HG02763 (cell line): ENCODE data around the gene CASS4.
"Not testable (repeated sequence)": the region's sequence is repeated elsewhere in the genome, so short reads cannot be mapped to it uniquely, and the experiment has no call there.

ENCODE experiments used
- ATAC-seq: cut with Tn5 transposase; IDR thresholded peaks from one replicate; pipeline ENCODE4 v1.9.1; 2021; ENCODE audit warnings: mild to moderate bottlenecking, moderate library complexity; ENCODE audit not compliant: unreplicated experiment

Gene CASS4

DNA sequence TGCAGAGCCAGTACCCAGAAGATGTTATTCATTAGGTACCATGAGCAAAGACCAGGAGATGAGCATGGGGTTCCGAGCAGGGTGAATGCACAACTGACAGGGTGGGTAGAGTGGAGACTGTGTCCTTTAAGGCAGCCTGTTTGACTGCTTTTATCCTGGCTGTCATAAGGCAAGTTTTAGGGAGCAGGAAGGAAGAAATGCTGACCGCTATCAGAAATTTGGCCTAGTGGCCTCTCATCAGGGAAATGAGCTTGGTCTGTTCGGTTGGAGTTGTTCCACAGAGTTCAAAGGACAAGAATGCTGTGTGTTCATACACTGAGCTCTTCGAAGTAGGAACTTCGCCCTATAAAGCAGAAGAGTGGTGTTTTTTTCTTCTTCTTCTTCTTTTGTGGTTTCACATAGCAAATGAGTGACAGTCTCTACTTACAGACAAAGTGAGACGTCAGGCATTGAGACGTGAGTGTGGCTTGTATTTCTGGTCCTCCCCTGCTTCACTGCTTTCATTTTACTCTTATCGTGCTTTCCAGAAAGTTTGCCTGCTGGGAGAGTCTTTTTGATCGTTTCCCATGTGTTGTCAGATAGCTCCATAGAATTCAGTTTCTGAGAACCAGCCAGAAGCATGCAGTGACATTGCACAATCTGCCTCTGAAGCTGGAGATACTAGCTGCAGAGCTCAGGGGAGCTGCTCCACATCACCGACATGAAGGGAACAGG lies at the start of gene CASS4:
Gene CASS4, plus strand, starts transcription at position 502 of the 714 bp plus-strand sequence. Its CDS starts 199 bp downstream, at position 701.
- ATAC-seq: peak; percentile 48

- no peak for ATAC-seq
Measured at GRCh38 chr20:56362833-56363413, 49.1 kb upstream of the CASS4 start.

DNA sequence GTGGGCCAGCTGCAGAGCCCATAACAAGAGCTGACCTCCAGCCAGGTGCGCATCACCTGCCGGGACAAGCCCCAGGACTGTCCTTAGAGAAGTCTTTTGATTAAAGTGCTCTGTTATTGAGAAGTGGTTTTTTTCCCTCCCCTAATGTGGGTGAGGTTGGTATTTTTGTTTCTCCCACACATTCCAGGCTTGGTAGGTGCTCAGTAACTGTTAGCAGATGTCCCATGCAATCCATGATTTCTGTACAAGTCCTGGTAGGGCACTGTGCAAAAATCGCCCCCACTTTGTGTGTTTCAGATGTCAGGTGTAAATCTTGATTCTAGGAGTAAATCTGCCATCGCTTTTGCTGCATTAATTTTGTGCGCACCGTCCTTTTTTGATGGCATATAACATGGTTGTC lies 48.6 kb upstream of the CASS4 start:
- no peak for ATAC-seq

DNA sequence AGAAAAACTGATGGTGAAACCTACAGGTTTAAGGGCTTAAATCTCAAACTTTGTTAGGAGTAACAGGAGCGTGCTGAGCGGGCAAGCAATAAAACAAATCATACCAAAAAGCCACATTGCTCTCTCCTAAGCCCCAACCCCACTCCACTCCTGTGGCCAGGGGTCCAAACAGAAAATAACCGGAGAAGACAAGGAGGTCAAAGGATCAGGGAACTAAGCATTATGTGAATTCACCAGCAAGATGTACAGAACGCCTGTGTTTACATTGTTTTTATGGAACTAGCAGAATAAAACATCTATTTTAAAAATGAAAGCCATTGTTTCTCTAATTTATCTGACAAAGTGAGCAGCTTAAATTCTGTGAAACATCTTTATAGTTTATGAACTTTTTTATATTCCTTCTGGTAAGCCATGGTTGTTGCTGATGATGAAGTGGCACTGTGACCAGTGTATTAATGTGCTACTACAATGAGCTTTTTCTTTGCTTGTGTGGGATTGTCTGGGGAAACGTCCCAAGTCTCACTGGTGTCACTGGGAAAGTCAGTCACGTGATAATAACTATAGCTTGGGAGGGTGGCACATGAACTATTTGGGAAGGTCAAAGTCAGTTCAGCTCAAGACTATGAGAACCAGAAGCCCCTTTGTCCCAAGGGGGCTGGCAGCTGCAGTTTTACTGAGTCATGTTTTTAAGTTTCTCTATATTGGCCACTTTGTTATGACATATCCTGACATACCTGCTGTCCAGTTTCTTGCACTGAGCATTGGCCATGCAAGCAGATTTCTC lies 43.5 kb upstream of the CASS4 start:
- ATAC-seq: no peak

GRCh38 chr20:56369179-56369578 lies 42.9 kb upstream of the CASS4 start:
- ATAC-seq: no peak

DNA sequence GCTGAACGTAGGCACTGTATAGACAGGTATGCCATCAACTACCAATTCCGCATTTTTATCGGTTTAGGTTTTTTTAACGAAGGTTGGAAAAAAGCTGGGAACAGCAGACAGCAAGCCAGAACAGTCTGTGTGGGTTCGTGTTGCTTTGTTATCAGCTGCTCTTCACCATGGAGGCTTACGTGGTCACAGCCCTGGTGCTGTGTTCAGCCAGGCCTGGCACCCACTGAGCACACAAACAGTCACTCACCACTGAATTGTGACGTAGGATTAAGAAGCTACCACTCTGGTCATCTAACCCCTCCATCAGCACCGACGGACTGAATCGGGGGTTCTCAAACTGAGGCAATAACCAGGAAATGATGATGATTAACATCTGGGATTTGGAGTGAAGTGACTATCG lies 40.1 kb upstream of the CASS4 start:
- ATAC-seq: no peak

- no peak for ATAC-seq
Measured at GRCh38 chr20:56372850-56373249, 39.2 kb upstream of the CASS4 start.

DNA sequence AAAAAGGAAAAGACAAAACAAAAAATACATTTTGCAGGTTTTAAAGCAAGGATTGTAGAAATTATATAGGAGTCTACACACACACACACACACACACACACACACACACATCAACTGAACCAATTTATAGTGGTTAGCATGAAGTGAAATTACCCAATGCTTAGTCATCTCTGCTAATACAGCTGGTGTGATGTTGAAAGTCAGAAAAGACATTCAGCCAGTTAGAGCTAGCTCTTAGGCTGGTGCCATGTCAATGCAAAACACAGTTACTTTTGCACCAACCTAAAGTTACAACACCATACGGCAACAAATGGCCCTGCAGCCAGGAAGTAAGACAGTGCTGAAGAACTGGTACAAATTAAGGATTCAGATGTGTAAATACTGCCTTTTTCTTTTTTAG lies 38.1 kb upstream of the CASS4 start:
- no peak for ATAC-seq

GRCh38 chr20:56376331-56376730 lies 35.7 kb upstream of the CASS4 start:
- no peak for ATAC-seq

- ATAC-seq: no peak
Measured at GRCh38 chr20:56378386-56378785, 33.7 kb upstream of the CASS4 start.

DNA sequence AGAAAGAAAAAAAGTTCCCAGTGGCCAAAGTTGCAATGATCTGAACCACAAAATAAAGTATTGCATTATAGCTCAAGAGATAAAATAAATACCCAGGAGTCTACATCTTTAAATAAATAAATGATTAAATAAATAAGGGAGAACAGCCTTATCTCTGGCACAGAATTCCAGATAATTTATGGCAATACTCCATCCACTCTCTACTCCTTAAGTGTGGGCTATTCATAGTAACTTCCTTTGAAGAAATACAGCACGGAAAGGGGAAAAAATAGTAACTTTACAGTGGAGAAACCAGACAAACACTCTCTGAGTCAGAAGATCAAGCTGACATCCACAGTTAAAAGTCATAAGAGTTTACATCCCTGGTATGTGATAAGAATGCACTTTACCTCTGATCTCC lies 31.7 kb upstream of the CASS4 start:
- no peak for ATAC-seq

DNA sequence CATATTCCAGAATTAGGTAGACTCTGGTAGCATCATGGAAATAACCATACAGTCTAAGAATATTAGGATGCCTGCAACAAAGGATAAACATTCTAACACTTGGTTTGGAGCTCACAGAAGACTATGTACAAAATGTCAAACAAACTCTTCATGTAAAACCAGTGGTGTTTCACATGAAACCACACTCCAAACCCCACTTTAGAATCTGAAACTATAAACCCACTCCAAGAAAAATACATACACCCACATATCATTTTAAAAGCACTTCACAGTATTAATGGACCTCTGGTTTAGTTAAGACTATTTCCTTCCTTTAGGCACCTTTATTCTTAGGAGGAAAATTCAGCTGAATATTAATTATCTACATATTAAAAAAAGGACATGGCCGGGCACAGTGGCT lies 30.6 kb upstream of the CASS4 start:
- ATAC-seq: no peak

DNA sequence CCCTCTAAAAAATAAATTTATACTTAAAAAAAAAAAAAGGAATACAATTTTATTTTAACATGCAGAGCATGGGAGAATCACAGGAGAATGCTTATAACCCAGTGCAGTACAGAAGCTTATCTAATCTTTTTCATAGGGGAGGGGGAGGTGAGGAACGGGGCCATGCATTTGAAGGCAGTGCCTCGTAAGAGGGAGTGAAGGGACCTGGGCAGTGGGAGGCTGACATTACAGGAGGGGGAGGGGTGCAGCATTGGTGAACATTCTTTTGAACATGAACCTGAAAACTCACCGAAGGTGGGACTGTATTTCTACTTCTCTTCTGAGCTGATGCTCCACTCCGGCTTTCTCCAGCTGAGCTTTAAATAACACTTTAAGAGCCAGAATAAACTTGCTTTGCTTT lies 29.4 kb upstream of the CASS4 start:
- no peak for ATAC-seq

DNA sequence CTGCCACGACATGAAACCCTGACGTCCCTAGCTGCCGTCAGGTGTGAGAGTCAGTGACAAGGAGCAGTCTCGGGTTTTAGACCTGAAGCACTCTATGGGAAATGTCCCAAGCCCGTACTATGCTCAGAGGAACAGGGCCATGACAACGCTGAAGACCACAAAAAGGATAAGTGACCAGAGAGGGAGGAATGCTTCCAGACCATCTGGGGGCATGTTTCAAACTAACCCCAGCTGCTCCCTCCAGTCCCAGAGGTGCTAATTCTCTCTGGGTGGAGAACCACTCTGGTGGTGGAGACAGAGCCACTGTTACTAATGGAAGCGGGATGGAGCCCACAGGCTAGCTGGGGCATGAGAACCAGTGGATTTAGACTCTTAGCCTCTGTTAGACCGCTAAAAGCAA lies 28.7 kb upstream of the CASS4 start:
- no peak for ATAC-seq

DNA sequence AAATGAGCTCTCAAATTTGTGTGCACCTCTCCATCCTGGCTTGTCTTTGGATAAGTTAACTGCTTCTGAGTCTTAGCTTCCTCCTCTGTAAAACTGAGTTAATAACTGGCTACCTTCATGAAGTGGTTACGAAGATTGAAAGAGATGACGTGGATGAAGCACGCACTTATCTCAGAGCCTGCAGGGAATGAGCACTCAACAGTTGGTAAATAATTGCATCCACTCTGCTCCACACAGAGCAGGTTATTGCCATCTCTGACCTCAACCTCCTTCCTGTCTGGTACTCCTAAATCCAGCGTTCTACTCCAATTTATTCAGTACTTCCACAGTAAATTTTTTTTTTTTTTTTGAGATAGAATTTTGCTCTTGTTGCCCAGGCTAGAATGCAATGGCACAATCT lies 26.9 kb upstream of the CASS4 start:
- ATAC-seq: no peak

- ATAC-seq: no peak
Measured at GRCh38 chr20:56386219-56386618, 25.8 kb upstream of the CASS4 start.

GRCh38 chr20:56388882-56389281 lies 23.2 kb upstream of the CASS4 start:
- no peak for ATAC-seq

DNA sequence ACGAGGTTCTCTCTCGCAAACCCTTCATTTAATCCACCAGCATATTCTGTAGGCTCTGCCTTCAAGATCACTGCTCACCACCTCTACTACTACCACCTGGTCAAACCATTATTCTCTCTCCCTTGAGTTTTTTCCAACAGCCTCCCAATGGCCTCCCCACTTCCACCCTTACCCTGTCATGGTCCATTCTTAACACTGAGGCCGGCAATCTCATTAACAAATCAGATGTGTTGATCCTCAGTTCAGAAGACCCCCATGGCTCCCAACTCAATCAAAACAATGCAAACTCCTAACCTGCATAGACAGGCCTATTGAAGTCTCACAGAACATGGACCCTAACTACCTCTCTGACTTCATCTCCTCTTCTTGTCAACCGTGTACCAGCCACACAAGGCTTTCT lies 22.3 kb upstream of the CASS4 start:
- ATAC-seq: no peak

DNA sequence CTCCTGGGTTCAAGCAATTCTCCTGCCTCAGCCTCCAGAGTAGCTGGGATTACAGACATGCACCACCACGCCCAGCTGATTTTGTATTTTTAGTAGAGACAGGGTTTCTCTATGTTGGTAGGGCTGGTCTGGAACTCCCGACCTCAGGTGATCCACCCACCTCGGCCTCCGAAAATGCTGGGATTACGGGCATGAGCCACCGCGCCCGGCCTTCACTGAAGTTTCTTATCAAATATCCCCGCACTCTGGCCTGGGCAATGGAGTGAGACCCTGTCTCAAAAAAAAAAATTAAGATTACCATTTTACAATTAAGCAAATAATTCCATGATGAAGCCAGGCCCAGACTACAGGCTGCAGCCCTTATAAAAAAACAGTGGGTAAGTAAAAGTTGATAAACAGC lies 21.7 kb upstream of the CASS4 start:
- ATAC-seq: not testable (repeated sequence)

- no peak for ATAC-seq
Measured at GRCh38 chr20:56391037-56391436, 21.0 kb upstream of the CASS4 start.

- peak; percentile 27 for ATAC-seq
Measured at GRCh38 chr20:56391596-56392131, 20.4 kb upstream of the CASS4 start.
